GM23248 (cell line): ENCODE results near the gene ZBTB40.

ENCODE experiments used
- EZH2 ChIP-seq: fragments of 200-600 bp; sonication (generic); IDR thresholded peaks from 2 replicates; pipeline ENCODE4 v1.6.1; 2018; ENCODE audit warnings: antibody characterized with exemption, mild to moderate bottlenecking; ENCODE audit not compliant: insufficient read depth, poor library complexity, severe bottlenecking
- EZH2phosphoT487 ChIP-seq: fragments of 200-600 bp; sonication (generic); IDR thresholded peaks from 2 replicates; pipeline ENCODE4 v1.6.1; 2018; ENCODE audit warnings: antibody characterized with exemption, moderate library complexity, mild to moderate bottlenecking, low read depth; ENCODE audit not compliant: insufficient read depth

DNA sequence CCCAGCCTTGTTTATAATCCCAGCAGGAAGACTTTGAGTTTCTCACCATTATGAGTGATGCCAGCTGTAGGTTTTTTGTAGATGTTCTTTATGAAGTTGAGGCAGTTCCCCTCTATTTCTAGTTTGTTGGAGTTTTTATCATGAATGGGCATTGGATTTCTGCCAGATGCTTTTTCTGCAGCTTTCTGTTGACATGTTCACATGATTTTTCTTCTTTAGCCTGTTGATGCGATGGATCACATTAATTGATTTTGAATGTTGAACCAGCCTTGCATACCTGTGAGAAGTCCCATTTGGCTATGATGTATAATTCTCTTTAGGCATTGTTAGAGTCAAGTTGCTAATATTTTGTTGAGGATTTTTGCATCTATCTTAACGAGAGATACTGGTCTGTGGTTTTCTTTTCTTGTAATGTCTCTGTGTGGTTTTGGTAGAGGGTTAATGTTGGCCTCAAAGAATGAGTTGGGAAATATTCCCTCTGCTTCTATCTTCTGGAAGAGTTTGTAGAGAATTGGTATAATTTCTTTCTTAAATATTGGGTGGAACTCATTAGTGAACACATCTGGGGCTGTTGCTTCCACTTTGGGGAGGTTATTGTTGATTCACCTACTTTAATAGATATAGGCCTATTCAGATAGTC, 33.2 kb downstream of the ZBTB40 start:
- TF ChIP-seq EZH2 = no peak
- TF ChIP-seq EZH2phosphoT487 = no peak
